Testis (tissue), 3 donors: ENCODE data around the gene RPTOR. TPM values are rescaled to one million over a fixed set of nuclear protein-coding genes. Genes with fewer than 3 reads are reported as not detected.

Source experiments
- DNase-seq: peaks from one replicate; pipeline ENCODE4 v3.0.0-alpha.2; 2019
- H3K27ac ChIP-seq, 2 donors: fragments of 200-600 bp; sonication (generic); one replicate each; pipeline ENCODE4 v1.5.1; 2019
- H3K27me3 ChIP-seq: fragments of 200-600 bp; sonication (generic); one replicate; pipeline ENCODE4 v1.5.1; 2019
- H3K36me3 ChIP-seq: fragments of 200-600 bp; sonication (generic); one replicate; pipeline ENCODE4 v1.5.1; 2017; ENCODE audit warnings: low read depth; ENCODE audit errors: missing control alignments
- H3K4me1 ChIP-seq: fragments of 200-600 bp; sonication (generic); one replicate; pipeline ENCODE4 v1.5.1; 2019
- H3K4me3 ChIP-seq, 2 donors: fragments of 200-600 bp; sonication (generic); one replicate each; pipeline ENCODE4 v1.5.1; 2017 to 2019
- H3K9me3 ChIP-seq: fragments of 200-600 bp; sonication (generic); one replicate; pipeline ENCODE4 v1.5.1; 2017
- POLR2A ChIP-seq: fragments of 450-650 bp; IDR thresholded peaks from one replicate; pipeline ENCODE4 v1.6.1; 2017; ENCODE audit warnings: antibody characterized with exemption, mild to moderate bottlenecking, moderate library complexity
- WGBS, 2 donors: methylation state at CpG; one replicate each; pipeline ENCODE4 v1.1.5; 2018; 5-methylcytosine and 5-hydroxymethylcytosine counted together
- intact Hi-C: fragments of 100-400 bp; cut with DNase I; formaldehyde crosslinking; loops from one replicate; pipeline ENCODE4 v1.15.1; 2023; ENCODE audit warnings: low total_unique reads
- polyA plus RNA-seq: library from polyadenylated mRNA; stranded (reverse); fragments of 350-450 nt; fragmentation: Illumina TruSeq; extraction: RNeasy Lipid Tissue Mini Kit (QIAGEN cat#74804); gene quantifications from one replicate; pipeline ENCODE4 v1.2.3, GENCODE V29; 2014; ENCODE audit warnings: low read depth, low replicate concordance; ENCODE audit not compliant: insufficient read depth
- total RNA-seq, 2 donors: library from RNA; depleted of rRNA; stranded (reverse); fragments of >200 nt; gene quantifications; one replicate each; pipeline ENCODE4 v1.2.3, GENCODE V29; 2016
- TF ChIP-seq, protein P1 (sequence below), 3 experiments: fragments of 450-650 bp in 2 of 3; fragments of 200-600 bp in 1 of 3; sonication (generic) in 1 of 3; IDR thresholded peaks; one replicate each; pipeline ENCODE4 v1.5.1; 2016 to 2019; ENCODE audit warnings: antibody characterized with exemption in 3 of 3, mild to moderate bottlenecking in 2 of 3, moderate library complexity in 1 of 3

Gene RPTOR
- total and polyA plus RNA-seq, 3 donors from 2014 or later, result 21.8 to 68.3 (median 56.6) TPM

DNA sequence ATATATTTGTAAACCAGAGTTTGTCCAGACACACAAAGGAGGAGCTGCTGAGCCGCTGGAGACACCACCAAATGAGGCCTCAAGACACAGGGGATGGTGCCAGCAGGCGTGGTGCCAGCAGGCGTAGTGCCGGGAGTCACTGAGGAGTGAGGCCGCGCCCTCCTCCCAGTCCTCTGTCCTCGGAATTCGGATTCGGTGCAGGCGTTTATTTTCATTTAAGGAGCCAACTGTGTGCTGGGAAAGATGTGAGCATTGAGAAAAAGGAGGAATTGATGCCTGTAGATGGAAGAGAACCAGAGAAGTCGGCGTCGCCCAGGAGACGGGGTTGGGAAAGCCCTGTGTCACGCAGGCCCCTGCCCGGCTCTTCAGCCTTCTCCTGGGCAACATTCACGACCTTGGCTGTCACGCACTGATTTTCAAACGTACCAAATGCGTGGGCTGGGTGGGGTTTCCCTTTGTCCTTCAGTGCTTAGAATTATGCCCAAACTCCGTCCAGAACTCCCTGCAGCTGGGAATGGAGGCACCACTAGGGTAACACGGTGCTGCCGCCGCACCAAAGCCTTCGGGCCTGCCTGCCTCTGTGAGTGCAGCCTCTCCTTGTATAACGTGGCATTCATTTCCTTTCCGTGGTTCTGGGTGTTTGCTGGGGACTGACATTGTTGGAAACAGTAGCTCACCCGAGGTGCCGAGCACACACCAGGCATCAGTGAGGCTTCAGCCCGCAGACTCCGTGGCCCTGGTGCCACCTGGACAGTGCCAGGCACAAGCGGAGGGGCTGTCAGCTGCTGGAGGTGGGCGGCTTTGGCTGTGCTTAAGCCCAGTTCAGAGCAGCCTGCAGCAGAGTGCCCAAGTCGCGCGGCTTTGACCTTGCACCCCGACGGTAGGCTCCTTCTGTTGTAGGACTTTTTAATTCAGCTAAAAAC, 398.0 kb downstream of the RPTOR start:
- intact Hi-C loops, result no loop called here
- TF ChIP-seq, protein P1, sequence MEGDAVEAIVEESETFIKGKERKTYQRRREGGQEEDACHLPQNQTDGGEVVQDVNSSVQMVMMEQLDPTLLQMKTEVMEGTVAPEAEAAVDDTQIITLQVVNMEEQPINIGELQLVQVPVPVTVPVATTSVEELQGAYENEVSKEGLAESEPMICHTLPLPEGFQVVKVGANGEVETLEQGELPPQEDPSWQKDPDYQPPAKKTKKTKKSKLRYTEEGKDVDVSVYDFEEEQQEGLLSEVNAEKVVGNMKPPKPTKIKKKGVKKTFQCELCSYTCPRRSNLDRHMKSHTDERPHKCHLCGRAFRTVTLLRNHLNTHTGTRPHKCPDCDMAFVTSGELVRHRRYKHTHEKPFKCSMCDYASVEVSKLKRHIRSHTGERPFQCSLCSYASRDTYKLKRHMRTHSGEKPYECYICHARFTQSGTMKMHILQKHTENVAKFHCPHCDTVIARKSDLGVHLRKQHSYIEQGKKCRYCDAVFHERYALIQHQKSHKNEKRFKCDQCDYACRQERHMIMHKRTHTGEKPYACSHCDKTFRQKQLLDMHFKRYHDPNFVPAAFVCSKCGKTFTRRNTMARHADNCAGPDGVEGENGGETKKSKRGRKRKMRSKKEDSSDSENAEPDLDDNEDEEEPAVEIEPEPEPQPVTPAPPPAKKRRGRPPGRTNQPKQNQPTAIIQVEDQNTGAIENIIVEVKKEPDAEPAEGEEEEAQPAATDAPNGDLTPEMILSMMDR (IDR thresholded peaks at IDR 0.05), result no peak
- TF ChIP-seq POLR2A, result no peak
- Histone ChIP-seq H3K4me1 (peaks cover 18% of the 10 kb centered on the region), H3K27me3 (no peaks in the 10 kb centered on the region), H3K4me3 (no peak overlapping the region), H3K9me3 (no peaks in the 10 kb centered on the region), H3K36me3 (no peaks in the 10 kb centered on the region), H3K27ac (no peak overlapping the region)
- DNase-seq, result peak; percentile 97
- WGBS, 2 donors, result 35 to 45% methylated on average over 20 to 38 of the region's 38 CpGs

DNA sequence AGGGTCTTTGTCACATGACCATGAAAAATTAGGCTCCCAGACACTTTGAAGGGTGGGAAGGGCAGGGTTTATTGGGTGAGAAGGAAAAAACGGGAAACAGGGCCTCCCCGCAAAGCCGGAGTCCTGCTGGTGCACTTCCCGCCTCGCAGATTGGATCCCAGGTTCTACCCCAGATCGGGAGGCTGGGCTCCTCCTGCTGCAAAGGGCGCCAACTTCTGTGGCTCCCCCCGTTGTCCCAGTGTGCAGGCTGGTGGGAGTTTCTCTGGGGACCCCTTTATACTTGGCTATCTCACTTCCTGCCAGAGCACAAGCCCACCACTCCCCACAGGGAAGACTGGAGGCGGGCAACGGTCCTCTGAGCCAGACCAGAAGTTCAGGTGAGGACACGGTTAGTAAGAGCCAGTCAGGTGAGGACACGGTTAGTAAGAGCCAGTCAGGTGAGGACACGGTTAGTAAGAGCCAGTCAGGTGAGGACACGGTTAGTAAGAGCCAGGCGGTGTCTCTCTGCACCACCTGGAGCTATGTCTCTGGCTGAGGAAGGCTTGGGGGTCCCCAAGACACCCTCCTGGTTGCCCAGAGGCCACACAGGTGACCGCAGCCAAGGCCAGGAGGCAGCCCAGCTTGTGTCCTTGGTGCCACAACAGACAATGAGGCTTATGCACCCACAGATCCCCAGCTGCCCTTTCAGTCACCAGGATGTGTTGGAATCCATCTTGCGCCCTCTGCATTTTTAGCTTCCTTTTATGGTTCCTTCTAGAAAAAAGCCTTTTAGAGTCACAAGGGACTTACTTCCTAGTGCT, 398.9 kb downstream of the RPTOR start:
- Histone ChIP-seq H3K27me3 (no peaks in the 10 kb centered on the region), H3K36me3 (no peaks in the 10 kb centered on the region), H3K9me3 (no peaks in the 10 kb centered on the region), H3K27ac (no peak overlapping the region), H3K4me1 (peaks cover 18% of the 10 kb centered on the region), H3K4me3 (no peak overlapping the region)
- TF ChIP-seq POLR2A, result no peak
- TF ChIP-seq, protein P1 (IDR thresholded peaks at IDR 0.05), result no peak
- intact Hi-C loops, result no loop called here
- 91 to 92% methylated on average over 16 to 17 of the region's 17 CpGs for WGBS, 2 donors
- DNase-seq, result no peak

DNA sequence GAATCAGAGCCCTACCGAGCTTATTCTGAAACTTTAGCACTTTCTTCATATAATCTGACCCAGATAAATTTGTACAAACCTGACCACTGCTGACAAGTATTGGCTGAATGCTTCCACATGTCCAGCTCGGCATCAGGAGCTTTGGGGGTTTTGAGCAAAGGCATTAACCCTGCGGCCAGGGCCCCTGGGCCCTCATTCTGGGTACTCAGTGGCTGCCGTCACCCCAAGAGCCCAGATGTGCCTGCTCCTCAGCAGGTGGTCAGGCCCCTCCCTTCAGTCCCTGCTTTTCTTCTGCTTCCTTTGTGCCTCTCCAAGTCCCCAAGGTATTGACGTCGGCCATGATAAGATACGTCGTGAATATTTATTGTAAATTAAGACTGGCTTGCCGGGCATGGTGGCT, 399.7 kb downstream of the RPTOR start:
- H3K27me3 ChIP-seq, result no peaks in the 10 kb centered on the region
- TF ChIP-seq POLR2A, result no peak
- TF ChIP-seq, protein P1 (IDR thresholded peaks at IDR 0.05), result no peak
- no peaks in the 10 kb centered on the region for H3K36me3 ChIP-seq
- 94 to 97% methylated on average over 8 to 9 of the region's 9 CpGs for WGBS, 2 donors
- no peaks in the 10 kb centered on the region for H3K9me3 ChIP-seq
- no peak overlapping the region for H3K4me3 ChIP-seq
- no peak for DNase-seq
- intact Hi-C loops, result no loop called here
- no peak overlapping the region for H3K27ac ChIP-seq
- H3K4me1 ChIP-seq, result peaks cover 18% of the 10 kb centered on the region

DNA sequence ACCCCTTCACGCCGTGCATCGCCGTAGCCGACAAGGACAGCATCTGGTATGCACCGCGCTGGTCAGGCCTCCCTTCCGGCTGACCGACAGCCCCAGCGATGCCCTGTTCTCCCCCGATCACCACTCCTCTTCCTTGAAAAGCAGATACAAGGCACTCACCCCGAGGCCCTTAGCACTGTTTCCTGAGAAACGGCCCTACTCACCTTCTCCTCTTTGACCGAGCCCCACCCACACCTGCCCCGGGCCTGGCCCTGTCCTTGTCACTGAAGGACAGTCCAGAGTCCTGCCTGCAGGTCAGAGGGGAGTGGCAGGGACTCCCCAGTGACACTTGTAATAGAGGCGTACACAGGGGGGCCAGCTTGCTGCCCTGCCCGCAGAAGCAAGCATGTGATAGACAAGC, 401.1 kb downstream of the RPTOR start:
- H3K27ac ChIP-seq, result no peak overlapping the region
- WGBS, 2 donors, result 94% methylated on average over 17 of the region's 17 CpGs
- H3K27me3 ChIP-seq, result no peaks in the 10 kb centered on the region
- DNase-seq, result no peak
- TF ChIP-seq, protein P1 (IDR thresholded peaks at IDR 0.05), result no peak
- TF ChIP-seq POLR2A, result no peak
- H3K4me1 ChIP-seq, result peaks cover 18% of the 10 kb centered on the region
- intact Hi-C loops, result no loop called here
- H3K9me3 ChIP-seq, result no peaks in the 10 kb centered on the region
- H3K36me3 ChIP-seq, result no peaks in the 10 kb centered on the region
- H3K4me3 ChIP-seq, result no peak overlapping the region
